ENCODE measurements around the gene SIRT3. TPM values are rescaled to one million over a fixed set of nuclear protein-coding genes. Genes with fewer than 3 reads are reported as not detected.
"Not testable (repeated sequence)": the region's sequence is repeated elsewhere in the genome, so short reads cannot be mapped to it uniquely, and the experiment has no call there.

SIRT3 gene
- total RNA-seq, 1 donor from 2014 or later = 3.6 TPM

GRCh38 chr11:240315-240714, 4.2 kb upstream of the SIRT3 start:
- no peak for DNase-seq (ENCODE audit: low spot score)

DNA sequence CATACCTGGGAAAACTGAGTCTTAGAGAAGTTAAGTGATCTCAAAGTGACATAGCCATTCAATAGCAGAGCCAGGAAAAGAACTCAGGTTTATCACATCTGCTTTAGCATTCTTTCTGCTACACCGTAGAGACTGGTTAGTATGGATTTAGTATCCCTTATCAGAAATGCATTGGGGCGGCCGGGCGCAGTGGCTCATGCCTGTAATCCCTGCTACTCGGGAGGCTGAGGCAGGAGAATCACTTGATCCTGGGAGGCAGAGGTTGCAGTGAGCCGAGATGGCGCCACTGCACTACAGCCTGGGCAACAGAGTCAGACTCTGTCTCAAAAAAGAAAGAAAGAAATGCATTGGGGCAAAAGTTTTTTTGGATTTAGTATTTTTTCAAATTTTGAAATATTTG, 2.2 kb upstream of the SIRT3 start:
- not testable (repeated sequence) for DNase-seq (ENCODE audit: low spot score)

GRCh38 chr11:236774-237767, 929 bp upstream of the SIRT3 start, which contains the start of gene PSMD13:
Gene PSMD13 (plus strand): TSS chr11:236976. CDS start chr11:237050, 74 bp downstream.
- peak; percentile 91 for DNase-seq (ENCODE audit: low spot score)

DNA sequence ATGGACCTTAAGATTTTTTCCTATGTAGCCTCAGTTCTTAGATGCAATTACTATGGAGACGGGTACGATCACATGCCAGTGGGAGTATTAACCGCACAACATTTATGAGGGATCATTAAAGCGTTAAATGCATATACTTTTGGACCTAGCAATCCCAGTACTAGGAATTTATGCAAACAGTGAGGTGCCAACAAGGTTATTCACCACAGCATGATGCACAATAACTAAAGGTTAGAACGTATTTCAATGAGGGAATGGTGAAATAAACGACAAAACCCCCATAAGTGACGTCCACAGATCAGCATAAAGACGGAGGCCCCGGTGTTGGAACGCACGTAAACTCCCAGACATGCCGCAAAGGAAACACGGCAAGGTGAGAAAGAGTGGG, 539 bp downstream of the SIRT3 start:
- no peak for DNase-seq (ENCODE audit: low spot score)

GRCh38 chr11:235180-235579, 962 bp downstream of the SIRT3 start:
- no peak for DNase-seq (ENCODE audit: low spot score)

DNA sequence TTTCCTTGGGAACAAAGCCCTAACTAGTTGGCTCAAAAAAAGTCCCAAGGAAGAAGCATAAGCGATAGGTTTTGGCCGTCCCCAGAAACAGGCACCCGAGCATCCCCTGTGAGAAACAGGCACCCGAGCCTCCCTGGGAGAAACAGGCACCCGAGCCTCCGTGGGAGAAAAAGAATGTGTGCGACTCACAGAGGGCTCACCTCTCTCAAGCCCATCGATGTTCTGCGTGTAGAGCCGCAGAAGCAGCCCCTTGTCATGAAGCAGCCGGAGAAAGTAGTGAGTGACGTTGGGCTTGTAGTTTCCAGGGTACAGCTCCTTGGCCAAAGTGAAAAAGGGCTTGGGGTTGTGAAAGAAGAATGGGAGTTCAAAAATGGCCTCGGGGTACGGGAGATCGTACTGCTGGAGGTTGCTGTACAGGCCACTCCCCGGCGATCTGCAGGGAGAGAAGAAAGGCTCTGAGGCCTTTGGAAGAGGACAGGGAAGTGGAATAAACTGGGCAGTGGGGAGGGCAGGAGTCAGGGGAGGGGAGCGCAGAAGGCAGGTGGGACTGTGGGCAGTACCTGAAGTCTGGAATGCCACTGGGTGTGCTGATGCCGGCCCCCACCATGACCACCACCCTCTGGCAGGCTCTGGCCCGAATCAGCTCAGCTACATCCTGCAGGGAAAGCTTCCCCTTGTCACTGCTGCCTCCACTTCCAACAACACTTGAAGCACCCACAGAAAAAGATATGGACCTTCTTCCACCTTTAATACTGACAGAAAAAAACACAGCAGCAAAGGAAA, 3.2 kb downstream of the SIRT3 start:
- DNase-seq (ENCODE audit: low spot score) = no peak

- no peak for DNase-seq (ENCODE audit: low spot score)
These were observed 5.7 kb downstream of the SIRT3 start for GRCh38 chr11:230431-230830.

DNA sequence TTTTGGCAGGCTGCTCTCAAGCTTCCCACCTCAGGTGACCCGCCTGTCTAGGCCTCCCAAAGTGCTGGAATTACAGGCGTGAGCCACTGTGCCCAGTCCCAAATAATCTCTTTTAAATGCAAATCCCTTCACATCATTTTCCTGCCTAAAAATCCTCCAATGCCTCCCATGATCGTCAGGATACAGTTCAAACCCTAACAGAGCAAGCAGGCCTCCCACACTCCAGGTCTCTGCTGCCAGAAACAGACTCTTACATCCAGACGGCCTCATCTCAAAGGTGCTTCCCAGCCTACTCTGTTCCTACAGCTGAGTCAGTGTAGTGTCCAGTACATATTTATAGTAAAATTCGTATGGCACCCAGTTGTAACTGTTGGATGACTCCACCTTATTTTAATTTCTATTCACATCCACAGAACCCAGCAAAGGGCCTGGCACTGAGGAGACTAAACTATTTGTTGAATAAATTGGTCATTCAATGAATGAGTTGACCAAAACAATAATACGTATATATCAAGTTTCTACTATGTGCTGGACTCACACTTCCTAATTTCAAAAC, 8.2 kb downstream of the SIRT3 start:
- no peak for DNase-seq (ENCODE audit: low spot score)

GRCh38 chr11:225734-226453, 10.2 kb downstream of the SIRT3 start:
- DNase-seq (ENCODE audit: low spot score) = no peak

GRCh38 chr11:224424-224823, 11.7 kb downstream of the SIRT3 start:
- no peak for DNase-seq (ENCODE audit: low spot score)

- no peak for DNase-seq (ENCODE audit: low spot score)
These were observed 12.3 kb downstream of the SIRT3 start for GRCh38 chr11:223884-224283.

DNA sequence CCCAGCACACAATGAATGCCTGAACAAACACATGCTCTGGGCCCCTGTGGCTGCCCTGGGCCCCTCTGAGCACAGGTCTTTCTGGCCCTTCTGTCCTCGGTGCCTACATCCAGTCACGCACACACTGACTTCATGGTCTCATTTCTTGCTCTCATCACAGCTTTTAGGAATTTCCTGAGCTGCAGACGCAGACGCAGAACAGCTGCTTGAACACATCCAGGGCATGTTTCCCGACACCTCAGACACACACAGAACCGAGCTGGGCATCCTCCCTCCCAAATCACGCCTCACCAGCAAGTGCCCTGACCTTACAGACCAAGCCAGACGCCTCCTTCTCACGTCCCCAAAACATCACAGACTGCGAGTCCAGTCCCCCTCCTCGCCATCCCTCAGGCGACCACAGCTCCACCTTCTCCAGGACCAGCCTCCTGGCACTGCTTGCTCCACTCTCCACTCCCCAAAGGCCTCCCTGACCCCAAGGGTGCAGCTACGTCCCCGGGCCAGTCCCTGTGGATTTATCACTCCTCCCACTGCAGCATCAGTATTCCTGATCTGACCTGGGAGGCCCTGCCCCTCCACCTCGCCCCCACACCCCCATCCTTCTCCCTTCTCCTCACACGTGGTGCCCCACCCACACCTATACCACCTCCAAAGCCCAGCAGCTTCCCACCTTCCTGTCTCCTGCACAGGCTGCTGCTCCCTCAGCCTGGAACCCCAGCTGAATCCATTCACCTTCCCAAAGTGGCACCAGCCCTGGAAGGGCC, 12.9 kb downstream of the SIRT3 start:
- DNase-seq (ENCODE audit: low spot score) = no peak

GRCh38 chr11:221998-222789, 13.9 kb downstream of the SIRT3 start:
- no peak for DNase-seq (ENCODE audit: low spot score)

DNA sequence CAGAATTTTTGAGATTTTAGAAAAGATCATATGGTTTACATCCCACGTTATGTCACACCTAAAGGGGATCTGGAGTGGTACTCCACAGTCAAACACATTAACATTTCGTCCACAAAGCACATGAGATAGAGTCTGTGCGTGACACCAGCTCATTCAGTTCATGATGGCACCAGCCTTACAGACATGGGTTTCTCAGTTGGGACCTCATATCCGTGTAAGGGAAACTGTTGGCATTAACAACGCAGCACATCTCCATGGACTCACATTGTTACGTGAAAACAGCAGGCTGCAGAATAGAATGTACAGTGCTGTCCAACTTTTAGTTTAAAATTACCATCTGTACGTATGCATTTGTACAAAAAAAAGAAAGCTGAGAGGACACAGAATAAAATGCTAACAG, 14.6 kb downstream of the SIRT3 start:
- no peak for DNase-seq (ENCODE audit: low spot score)

GRCh38 chr11:220641-221215, 15.4 kb downstream of the SIRT3 start:
- DNase-seq (ENCODE audit: low spot score) = not testable (repeated sequence)

GRCh38 chr11:218815-219593, 17.1 kb downstream of the SIRT3 start:
- DNase-seq (ENCODE audit: low spot score) = no peak

GRCh38 chr11:217704-218103, 18.4 kb downstream of the SIRT3 start:
- no peak for DNase-seq (ENCODE audit: low spot score)

GRCh38 chr11:216081-216974, 19.8 kb downstream of the SIRT3 start:
- DNase-seq (ENCODE audit: low spot score) = no peak

Measured in umbilical cord (tissue), 2 donors.